Gastrocnemius medialis (tissue), 4 donors: Measurements from ENCODE around the gene ZNF576. TPM values are rescaled to one million over a fixed set of nuclear protein-coding genes. Genes with fewer than 3 reads are reported as not detected.
"Not testable (repeated sequence)": the region's sequence is repeated elsewhere in the genome, so short reads cannot be mapped to it uniquely, and the experiment has no call there.

ENCODE experiments used
- ATAC-seq, 2 donors: fragments of 150-250 bp; one replicate each; pipeline ENCODE4 v1.9.1; 2016
- DNase-seq, 2 donors: peaks; one replicate each; pipeline ENCODE4 v3.0.0-alpha.2; 2019
- H3K27ac ChIP-seq, 4 donors: fragments of 200-600 bp; sonication (generic); 1 replicate in 1 of 4; 2 replicates in 3 of 4; pipeline ENCODE4 v1.5.1; 2016 to 2018; ENCODE audit warnings: mild to moderate bottlenecking in 2 of 4, moderate library complexity in 1 of 4
- H3K27me3 ChIP-seq, 3 donors: fragments of 200-600 bp; sonication (generic) in 2 of 3; 1 replicate in 1 of 3; 2 replicates in 2 of 3; pipeline versions ENCODE4 v1.5.1 to v1.6.0; 2016 to 2019; ENCODE audit warnings: mild to moderate bottlenecking in 1 of 3, moderate library complexity in 1 of 3
- H3K36me3 ChIP-seq, 2 donors: fragments of 200-600 bp; sonication (generic) in 1 of 2; one replicate each; pipeline ENCODE4 v1.5.1; 2017 to 2018
- H3K4me1 ChIP-seq, 2 donors: fragments of 200-600 bp; sonication (generic) in 1 of 2; one replicate each; pipeline ENCODE4 v1.5.1; 2016 to 2017; ENCODE audit warnings: mild to moderate bottlenecking in 2 of 2
- H3K4me3 ChIP-seq, 4 donors: fragments of 200-600 bp; sonication (generic) in 3 of 4; 1 replicate in 1 of 4; 2 replicates in 3 of 4; pipeline ENCODE4 v1.5.1; 2016 to 2019; ENCODE audit warnings: mild to moderate bottlenecking in 2 of 4
- H3K9me3 ChIP-seq, 3 donors: fragments of 200-600 bp; sonication (generic) in 2 of 3; 1 replicate in 1 of 3; 2 replicates in 2 of 3; pipeline ENCODE4 v1.5.1; 2016 to 2019
- POLR2A ChIP-seq, 2 donors: fragments of 450-650 bp; IDR thresholded peaks; one replicate each; pipeline ENCODE4 v1.6.1; 2017; ENCODE audit warnings: antibody characterized with exemption in 2 of 2, mild to moderate bottlenecking in 2 of 2, moderate library complexity in 2 of 2
- in situ Hi-C, 4 donors: fragments of 200-750 bp; cut with MboI; loops; one replicate each; pipeline versions ENCODE4 v1.15.0 to v1.8.0; 2017; ENCODE audit warnings: low sequenced_read_pairs in 4 of 4
- intact Hi-C: fragments of 100-400 bp; cut with DNase I; formaldehyde crosslinking; loops from one replicate; pipeline ENCODE4 v1.15.1; 2023; ENCODE audit warnings: low total_unique reads
- total RNA-seq, 4 donors: library from RNA; depleted of rRNA; stranded (reverse); fragments of >200 nt; gene quantifications; one replicate each; pipeline versions ENCODE4 v1.1.0 to v1.2.3, GENCODE V29; 2016
- TF ChIP-seq, protein P1 (sequence below), 5 experiments: fragments of 450-650 bp in 3 of 5; fragments of 200-600 bp in 2 of 5; sonication (generic) in 2 of 5; IDR thresholded peaks in 4 of 5; conservative IDR thresholded peaks in 1 of 5; 1 replicate in 4 of 5; 2 replicates in 1 of 5; pipeline ENCODE4 v1.5.1; 2016 to 2019; ENCODE audit warnings: antibody characterized with exemption in 5 of 5, mild to moderate bottlenecking in 3 of 5, moderate library complexity in 3 of 5

ZNF576 gene
- total RNA-seq, 4 donors from 2014 or later = 6.9 to 19.8 (median 11.6) TPM

DNA sequence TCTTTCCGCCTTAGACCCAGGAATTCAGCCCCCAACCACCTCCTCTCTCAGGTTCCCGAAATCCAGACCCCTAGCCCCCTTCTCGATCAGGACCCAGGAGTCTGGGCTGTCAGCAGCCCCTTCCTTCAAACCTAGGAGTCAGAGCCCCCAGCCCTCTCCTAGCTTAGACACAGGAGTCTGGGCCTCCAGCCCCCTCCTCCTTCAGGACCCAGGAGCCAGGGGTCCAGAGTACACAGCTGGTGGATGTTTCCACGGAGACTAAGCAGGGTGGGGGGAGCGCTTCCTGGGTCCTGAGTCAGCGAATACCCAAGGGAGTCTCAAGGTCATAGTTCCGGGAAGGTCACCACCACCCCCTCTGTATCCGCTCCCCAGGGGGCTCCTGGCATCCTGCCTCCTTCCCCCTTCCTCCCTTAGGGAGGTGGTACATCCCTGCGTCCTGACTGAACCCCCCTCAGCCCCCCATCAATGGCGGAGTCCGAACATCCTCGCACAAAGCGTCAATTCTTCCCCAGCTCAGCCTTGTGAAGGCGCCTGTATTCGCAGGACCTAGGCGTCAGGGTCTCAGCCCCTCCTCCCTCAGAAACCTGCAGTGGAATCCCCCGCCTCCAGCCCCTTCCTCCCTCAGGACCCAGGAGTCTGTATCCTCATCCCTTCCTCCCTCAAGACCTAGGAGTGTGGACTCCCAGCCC, 38.6 kb downstream of the ZNF576 start:
- no peak for TF ChIP-seq POLR2A (IDR thresholded peaks at IDR 0.05)
- TF ChIP-seq, protein P1, sequence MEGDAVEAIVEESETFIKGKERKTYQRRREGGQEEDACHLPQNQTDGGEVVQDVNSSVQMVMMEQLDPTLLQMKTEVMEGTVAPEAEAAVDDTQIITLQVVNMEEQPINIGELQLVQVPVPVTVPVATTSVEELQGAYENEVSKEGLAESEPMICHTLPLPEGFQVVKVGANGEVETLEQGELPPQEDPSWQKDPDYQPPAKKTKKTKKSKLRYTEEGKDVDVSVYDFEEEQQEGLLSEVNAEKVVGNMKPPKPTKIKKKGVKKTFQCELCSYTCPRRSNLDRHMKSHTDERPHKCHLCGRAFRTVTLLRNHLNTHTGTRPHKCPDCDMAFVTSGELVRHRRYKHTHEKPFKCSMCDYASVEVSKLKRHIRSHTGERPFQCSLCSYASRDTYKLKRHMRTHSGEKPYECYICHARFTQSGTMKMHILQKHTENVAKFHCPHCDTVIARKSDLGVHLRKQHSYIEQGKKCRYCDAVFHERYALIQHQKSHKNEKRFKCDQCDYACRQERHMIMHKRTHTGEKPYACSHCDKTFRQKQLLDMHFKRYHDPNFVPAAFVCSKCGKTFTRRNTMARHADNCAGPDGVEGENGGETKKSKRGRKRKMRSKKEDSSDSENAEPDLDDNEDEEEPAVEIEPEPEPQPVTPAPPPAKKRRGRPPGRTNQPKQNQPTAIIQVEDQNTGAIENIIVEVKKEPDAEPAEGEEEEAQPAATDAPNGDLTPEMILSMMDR (IDR thresholded peaks at IDR 0.05 in 4 of 5, conservative IDR thresholded peaks at IDR 0.05 in 1 of 5) = no peak
- no peaks in the 10 kb centered on the region for H3K9me3 ChIP-seq
- no peaks in the 10 kb centered on the region for H3K36me3 ChIP-seq
- in situ Hi-C loops = no loop called here
- H3K27me3 ChIP-seq = peaks cover 0 to 2% (median 0%) of the 10 kb centered on the region in 3 donors
- no peak overlapping the region for H3K27ac ChIP-seq
- intact Hi-C loops = no loop called here
- DNase-seq = no peak
- H3K4me1 ChIP-seq = peaks cover 0 to 5% of the 10 kb centered on the region in 2 donors
- no peak for ATAC-seq
- H3K4me3 ChIP-seq = no peak overlapping the region

- H3K27ac ChIP-seq, H3K4me1 ChIP-seq, DNase-seq, ATAC-seq, H3K9me3 ChIP-seq, H3K4me3 ChIP-seq, intact Hi-C loops, H3K36me3 ChIP-seq, H3K27me3 ChIP-seq, in situ Hi-C loops: not testable (repeated sequence)
Measured at GRCh38 chr19:43635561-43635940, 39.2 kb downstream of the ZNF576 start.

- no peaks in the 10 kb centered on the region for H3K36me3 ChIP-seq
- H3K4me1 ChIP-seq = peaks cover 0 to 9% of the 10 kb centered on the region in 2 donors
- no peaks in the 10 kb centered on the region for H3K9me3 ChIP-seq
- H3K4me3 ChIP-seq = no peak overlapping the region
- peaks cover 0 to 12% (median 4%) of the 10 kb centered on the region in 3 donors for H3K27me3 ChIP-seq
- DNase-seq (no peak), ATAC-seq (no peak)
- no peak overlapping the region for H3K27ac ChIP-seq
- TF ChIP-seq, protein P1 (IDR thresholded peaks at IDR 0.05 in 4 of 5, conservative IDR thresholded peaks at IDR 0.05 in 1 of 5) = no peak
- TF ChIP-seq POLR2A (IDR thresholded peaks at IDR 0.05) = no peak
- intact Hi-C loops = no loop called here
- in situ Hi-C loops = no loop called here
Measured at GRCh38 chr19:43636121-43636683, 39.8 kb downstream of the ZNF576 start.

GRCh38 chr19:43638214-43638994, 42.0 kb downstream of the ZNF576 start:
- TF ChIP-seq POLR2A (IDR thresholded peaks at IDR 0.05) = no peak
- TF ChIP-seq, protein P1 (IDR thresholded peaks at IDR 0.05 in 4 of 5, conservative IDR thresholded peaks at IDR 0.05 in 1 of 5) = no peak
- peaks cover 0 to 12% (median 4%) of the 10 kb centered on the region in 3 donors for H3K27me3 ChIP-seq
- H3K27ac ChIP-seq = no peak overlapping the region
- DNase-seq = no peak
- H3K9me3 ChIP-seq = no peaks in the 10 kb centered on the region
- intact Hi-C loops = loop anchor here (2.0 kb wide), 1 partner anchor 18 kb away; no protein-coding TSS in a partner anchor
- no peaks in the 10 kb centered on the region for H3K36me3 ChIP-seq
- H3K4me1 ChIP-seq = peaks cover 0 to 9% of the 10 kb centered on the region in 2 donors
- in situ Hi-C loops = no loop called here
- peak overlapping the region in 1 of 4 donors; percentile 56 for H3K4me3 ChIP-seq
- ATAC-seq = no peak
